HG02571 (cell line): ENCODE measurements around the gene KRT14.
"Not testable (repeated sequence)": the region's sequence is repeated elsewhere in the genome, so short reads cannot be mapped to it uniquely, and the experiment has no call there.

ENCODE experiments used
- ATAC-seq: cut with Tn5 transposase; IDR thresholded peaks from one replicate; pipeline ENCODE4 v1.9.1; 2021; ENCODE audit warnings: mild to moderate bottlenecking, moderate library complexity; ENCODE audit not compliant: unreplicated experiment

The KRT14 gene

GRCh38 chr17:41548844-41549595 is 37.7 kb downstream of the KRT14 start:
- no peak for ATAC-seq

- no peak for ATAC-seq
These were observed 38.5 kb downstream of the KRT14 start for GRCh38 chr17:41547921-41548843.

DNA sequence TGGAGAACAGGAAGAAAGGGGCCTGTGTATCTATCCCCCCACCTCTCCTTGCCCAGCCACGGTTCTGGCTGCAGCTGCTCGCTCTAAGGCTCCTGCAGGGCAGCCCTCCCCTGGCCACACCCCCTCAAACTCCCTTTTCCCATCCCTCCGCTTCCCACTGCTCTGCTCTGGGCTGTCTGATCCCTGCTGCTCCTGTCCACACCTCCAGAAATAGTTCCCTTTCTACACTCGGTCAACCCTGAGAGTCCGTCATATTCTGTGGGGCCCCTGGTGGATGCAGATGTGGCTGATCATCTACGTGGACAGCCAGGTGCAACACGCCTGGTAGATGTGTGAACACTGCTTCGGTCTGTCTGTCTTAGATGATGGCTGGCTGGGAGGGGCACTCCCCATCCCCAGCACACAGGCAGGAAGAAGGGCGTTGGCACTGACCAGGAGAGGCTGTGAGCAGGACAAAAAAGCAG is 39.3 kb downstream of the KRT14 start:
- ATAC-seq: no peak

DNA sequence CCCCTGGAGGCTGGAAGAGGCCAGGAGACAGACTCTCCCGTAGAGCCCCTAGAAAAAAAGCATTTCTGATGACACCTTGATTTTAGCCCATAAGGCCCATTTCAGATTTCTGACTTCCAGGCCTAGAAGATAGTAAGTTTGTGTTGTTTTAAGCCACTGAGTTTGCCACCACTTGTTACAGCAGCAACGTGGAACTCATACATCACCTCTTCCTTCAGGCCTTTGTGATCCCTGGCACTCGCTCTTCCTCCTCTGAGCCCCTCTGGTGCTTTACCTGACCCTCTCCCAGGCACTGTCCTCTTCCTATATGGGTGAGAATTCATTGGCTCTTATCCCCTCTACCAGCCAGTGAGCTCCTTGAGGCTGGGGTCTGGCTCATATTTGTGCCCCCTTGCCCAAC is 39.9 kb downstream of the KRT14 start:
- ATAC-seq: no peak

GRCh38 chr17:41545829-41546410 is 40.8 kb downstream of the KRT14 start:
- ATAC-seq: no peak

DNA sequence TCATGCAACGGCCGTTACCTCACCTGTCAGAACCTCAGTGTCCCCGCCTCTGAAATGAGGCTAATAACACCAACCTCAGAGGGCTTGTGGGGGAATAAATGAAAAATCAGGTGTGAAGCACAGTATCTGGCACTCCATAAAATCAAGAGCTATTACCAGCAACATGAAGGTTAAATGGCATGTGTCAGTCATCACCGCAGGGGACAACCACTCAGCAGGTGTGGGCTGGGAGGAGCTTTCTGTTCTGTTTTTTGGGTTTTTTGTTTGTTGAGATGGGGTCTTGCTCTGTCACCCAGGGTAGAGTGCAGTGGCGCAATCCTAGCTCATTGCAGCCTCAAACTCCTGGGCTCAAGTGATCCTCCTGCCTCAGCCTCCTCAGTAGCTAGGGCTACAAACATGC is 41.8 kb downstream of the KRT14 start:
- ATAC-seq: no peak

DNA sequence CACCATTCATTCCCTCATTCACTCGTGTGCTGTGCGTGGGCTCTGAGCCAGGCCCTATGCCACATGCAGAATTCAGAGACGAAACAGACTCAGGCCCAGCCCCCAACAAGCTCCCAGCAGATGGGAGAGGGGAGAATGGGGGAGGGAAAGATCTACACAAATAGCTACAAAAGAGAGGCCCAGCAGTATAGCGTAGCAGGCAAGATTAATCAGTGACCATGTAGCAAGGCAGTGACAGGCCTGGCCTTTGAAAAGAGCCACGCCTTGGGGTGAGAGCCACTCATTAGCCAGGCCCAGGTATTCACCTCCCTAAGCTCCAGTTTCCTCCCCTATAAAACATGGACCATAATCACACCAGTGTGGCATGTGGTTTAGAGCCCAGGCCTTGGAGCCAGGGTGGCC is 42.2 kb downstream of the KRT14 start:
- no peak for ATAC-seq

DNA sequence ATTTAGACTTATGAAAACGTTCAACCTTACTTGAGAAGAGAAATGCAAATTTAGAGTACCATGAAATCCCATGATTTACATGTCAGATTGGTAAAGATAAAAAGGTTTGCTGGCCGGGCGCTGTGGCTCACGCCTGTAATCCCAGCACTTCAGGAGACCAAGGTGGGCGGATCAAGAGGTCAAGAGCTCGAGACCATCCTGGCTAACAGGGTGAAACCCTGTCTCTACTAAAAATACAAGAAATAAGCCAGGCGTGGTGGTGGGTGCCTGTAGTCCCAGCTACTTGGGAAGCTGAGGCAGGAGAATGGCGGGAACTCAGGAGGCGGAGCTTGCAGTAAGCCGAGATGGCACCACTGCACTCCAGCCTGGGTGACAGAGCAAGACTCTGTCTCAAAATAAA is 43.9 kb downstream of the KRT14 start:
- not testable (repeated sequence) for ATAC-seq

DNA sequence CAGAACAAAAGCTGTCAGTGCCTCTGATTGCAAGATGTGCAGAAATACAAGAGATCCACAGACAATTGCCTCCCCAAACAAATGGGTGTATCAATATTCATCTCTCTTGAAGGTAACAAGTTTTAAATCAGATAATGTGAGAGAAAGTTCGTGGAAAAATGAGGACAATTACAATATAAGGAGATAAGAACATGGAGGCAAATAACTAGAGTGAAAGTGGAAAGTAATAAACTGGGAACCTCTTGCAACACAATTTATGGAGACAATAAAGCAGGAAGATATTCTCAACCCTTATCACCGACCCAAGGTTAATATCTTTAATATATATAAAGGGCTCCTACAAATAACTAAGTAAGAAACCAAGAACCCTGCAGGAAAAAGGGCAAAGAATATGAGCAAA is 44.3 kb downstream of the KRT14 start:
- ATAC-seq: no peak

GRCh38 chr17:41540921-41541625 is 45.6 kb downstream of the KRT14 start:
- ATAC-seq: no peak

DNA sequence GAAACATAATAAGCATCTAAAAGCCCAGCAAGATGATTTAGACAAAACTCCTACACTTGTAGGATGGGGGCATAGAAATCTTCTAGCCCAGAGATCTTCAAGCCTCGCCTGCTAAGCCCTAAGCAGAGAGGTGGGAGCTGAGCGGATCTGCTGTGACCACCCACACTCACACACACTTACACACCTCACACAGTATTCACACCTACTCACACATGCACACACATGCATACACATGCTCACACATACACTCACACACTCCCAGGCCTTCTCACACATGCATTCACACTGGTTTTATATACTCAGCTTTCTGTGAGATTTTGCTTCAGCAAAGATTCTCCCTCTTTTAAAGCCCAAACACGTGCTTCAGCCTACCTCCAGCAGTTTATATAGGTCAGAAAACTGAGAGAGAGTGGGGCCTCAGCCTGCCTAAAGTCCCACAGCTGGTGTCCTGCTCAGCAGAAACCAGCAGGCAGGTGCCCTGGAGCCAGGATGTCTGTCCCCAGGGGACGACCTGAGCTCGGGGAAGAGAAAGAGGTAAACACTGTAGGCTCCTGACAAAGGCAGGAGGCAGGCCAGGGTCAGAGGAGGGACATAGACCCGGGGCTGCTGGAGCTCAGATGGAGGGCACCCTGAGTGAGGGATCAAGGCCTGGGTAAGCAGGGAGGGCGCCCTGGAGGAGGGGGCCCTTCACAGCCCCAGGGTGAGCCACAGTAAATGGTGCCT is 46.6 kb downstream of the KRT14 start:
- ATAC-seq: no peak

GRCh38 chr17:41539071-41539492 is 47.6 kb downstream of the KRT14 start:
- ATAC-seq: no peak

DNA sequence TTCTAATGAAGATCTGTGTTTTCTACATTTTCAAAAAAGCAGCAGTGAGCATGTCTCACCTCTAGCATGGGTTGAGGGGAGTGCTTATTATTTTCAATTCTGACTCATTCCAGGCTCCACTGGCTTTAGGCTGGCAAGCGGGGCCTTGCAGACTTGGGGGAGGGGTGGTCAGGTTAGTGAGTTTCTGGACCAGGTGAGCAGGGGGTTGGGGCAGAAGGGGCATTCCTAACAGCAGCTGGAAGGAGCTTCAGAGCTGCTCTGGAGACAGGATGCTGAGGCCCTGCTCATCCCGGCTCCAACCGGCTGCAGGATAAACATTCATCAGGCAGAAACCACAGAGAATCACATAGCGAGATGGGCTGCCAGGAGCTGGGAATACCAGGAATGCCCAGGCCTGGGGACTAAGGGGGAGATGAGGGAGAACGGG is 48.1 kb downstream of the KRT14 start:
- no peak for ATAC-seq

DNA sequence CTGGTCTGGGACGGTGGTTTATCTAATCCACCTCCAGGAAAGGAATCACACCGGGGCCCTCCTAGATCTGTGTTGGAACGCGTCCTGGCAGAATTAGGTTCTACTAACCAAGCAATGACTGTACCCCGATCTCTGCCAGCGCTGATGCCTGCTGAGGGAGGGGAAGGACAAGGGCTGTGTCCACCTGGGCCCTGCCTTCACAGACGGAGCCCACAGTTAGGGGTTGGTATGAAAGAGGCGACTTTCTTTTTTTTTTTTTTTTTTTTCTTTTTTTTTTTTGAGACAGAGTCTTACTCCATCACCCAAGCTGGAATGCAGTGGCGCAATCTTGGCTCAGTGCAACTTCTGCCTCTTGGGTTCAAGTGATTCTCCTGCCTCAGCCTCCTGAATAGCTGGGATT is 48.7 kb downstream of the KRT14 start:
- ATAC-seq: no peak

- ATAC-seq: no peak
These were observed 49.1 kb downstream of the KRT14 start for GRCh38 chr17:41537614-41537954.

DNA sequence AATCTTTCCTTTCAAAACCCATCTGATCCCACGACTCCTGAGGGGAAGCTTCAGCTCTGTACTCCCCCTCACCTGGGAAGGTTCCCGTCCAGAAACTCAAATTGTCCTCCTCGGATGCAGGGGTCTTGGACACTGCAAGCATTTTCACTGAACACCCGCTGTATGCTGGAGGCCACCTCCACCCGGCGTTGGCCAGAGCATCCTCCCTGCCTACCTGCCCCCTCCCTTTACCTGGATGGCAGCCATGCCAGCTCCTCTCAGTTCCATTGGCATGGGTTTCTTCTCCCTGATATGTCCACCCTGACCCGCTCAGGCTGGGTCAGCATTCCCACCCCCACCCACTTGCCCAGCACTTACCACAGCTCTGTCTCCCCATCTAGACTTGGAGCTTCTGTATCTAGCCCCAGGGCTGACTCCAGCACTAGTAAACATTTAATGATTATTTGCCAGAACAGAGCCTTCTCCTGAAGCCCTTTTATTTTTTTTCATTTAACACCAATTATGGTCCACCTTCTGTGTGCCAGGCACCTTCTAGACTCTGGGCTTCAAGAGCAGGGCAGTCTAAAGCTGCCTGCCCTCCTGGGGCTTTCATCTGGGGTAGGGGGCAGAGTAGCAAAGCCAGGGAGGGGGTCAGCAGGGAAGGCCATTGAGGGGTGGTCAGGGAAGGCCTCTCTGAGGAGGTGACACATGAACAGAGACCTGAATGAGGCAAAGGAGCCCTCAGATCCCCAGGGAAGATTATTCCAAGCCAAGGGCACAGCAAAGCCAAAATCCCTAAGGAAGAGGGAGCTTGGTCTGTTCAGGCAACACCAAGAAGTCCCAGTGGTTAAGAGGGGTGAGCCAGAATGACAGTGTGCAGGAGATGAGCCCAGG is 49.7 kb downstream of the KRT14 start:
- no peak for ATAC-seq

DNA sequence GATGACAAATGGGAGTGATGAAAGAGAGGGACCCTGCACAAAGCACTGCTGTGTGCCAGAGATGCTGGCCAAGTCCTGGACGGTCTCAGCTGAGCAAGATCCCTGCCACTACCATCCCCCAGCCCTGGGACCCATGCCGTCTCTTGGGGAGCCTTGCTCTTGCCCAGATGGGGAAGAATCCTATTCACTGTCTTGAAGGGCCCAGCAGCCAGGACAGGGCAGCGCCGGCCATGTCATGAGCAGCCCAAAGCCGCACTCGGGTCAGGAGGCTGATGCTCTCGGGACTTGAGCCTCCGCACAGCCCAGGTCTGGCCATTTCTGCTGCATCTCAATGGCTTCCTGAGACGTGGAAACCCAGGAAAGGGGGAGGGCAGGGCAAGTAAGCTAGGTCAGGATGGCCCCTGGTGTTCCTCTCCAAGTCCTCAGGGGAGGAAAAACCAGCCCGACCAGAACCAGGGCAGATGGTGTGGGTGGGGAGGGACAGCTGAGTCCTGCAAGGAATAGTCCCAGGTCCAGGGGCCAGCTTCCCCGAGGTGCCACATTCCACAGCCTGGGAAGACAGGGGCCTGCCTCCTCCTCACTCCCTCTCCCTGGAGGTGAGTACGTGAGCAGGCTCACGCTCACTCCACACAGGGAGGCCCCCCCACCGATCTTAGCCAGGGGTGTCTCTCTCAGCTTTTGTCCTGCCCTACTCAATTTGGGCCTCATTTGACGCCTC is 50.8 kb downstream of the KRT14 start:
- no peak for ATAC-seq

DNA sequence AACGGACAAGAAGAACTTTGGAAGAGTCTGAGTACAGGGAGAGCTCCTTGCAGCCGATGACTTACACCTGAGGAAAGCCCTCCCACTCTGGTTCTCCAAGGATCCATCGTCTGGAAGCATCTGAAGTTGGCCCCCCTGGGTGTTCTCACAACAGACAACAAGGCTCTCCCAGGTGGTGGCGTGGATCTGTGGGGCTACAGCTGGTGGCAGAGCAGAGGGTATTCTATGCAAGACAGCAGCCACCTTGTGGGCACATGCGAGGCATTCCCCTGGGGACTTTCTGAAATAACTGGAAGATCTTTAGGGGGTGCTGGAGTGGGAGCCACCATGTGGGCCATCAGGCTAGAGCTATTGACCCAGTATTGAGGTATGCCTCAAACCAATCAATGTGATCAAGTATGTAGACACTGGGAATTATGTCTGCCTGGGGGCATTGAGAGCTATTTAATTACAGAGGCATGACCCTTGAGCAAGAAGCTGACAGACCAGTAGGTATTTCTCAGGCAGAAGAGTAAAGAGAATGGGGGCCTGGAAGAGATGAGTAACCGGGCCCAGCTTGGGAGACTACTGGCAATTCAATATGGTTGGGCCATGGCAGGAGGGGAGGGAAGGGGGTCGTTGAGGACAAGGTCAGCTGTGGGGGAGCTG is 51.7 kb downstream of the KRT14 start:
- ATAC-seq: no peak
